ENCODE measurements around the gene RXRG.

DNA sequence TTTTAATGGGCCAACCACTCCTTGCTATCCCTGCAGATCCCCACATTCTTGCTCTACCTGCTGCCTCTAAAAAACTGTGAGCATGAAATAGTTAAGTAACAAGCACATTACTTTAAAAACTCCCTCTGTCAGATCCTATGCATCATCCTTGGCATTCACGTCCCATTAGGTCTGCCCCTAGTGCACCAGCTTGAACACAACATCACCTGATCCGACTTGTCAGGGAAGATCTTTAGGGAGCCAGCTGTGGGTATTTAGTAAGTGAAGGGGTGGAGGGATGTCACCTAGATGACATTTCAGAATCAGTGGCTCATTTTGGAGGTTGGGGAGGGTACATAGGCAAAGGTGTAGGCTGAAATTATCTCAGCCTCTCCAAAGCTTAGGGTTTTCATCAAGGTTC is 33.5 kb downstream of the RXRG start:
- TF ChIP-seq CTCF (IDR thresholded peaks at IDR 0.05; ENCODE audit: poor library complexity) (no peak), EZH2phosphoT487 (IDR thresholded peaks at IDR 0.05; ENCODE audit: low read depth, severe bottlenecking, unreplicated experiment) (no peak)

Measured in hepatocyte (in vitro differentiated cells).